Frontal cortex (tissue), 4 donors: ENCODE measurements around the gene HECTD4. TPM values are rescaled to one million over a fixed set of nuclear protein-coding genes. Genes with fewer than 3 reads are reported as not detected.
"Not testable (repeated sequence)": the region's sequence is repeated elsewhere in the genome, so short reads cannot be mapped to it uniquely, and the experiment has no call there.

Experiments used
- DNase-seq, 2 donors: peaks; one replicate each; pipeline ENCODE4 v3.0.0; 2012; ENCODE audit warnings: low spot score in 2 of 2
- FAIRE-seq: peaks from 2 replicates; lab custom pipeline; 2012; peaks lifted over from hg19 to GRCh38; lab: Jason Lieb, UNC
- total RNA-seq: library from RNA; depleted of rRNA; stranded (reverse); fragments of >200 nt; gene quantifications from one replicate; pipeline ENCODE4 v1.2.3, GENCODE V29; 2014
- donor health status: control.
- donor health status: control.
- donor health status: control.

HECTD4 gene
- total RNA-seq, 1 donor from 2014 or later, result 85.6 TPM

DNA sequence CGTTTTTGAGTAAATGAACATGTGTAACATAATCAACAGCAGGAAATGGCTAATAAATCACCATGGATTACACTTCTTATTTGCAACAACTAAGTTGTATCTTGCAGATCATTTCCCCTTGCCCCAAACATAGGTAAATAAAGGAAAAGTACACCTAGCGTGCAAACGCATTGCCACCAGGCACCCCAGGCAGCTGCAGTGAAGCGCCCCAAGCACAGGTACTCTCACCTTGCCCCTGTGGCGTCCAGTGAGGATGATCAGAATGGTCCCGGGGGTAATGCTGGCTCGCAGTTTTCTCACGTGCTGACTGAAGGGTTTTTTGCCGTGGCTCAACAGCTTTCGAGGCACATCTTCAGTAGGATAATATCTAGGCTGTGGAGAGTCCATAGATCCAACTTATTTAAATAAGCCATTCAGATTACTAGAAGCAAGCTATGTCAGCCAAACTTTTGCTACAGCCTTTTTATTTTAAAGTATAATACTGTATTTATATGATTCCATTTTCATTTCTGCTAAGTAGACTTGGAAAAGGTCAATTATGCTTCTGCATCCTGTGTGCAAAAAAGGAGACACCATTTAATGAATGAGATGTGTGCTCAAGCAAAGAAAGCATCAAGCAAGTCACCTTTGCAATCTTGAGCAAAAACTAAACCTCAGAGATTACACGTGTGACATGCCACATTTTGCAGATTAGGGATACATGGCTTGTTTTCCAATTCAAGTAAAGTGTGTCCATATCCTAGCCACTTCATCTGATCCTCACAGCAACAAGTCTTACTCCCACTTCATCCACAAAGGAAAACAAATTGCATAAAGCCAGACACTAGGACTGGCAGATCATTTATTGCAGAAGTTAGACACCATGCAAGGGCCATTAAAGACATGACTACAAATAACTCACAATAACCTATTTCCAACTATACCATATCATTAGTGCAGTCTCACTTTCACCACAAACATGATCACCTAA, 24.6 kb upstream of the HECTD4 start:
- no peak for FAIRE-seq

DNA sequence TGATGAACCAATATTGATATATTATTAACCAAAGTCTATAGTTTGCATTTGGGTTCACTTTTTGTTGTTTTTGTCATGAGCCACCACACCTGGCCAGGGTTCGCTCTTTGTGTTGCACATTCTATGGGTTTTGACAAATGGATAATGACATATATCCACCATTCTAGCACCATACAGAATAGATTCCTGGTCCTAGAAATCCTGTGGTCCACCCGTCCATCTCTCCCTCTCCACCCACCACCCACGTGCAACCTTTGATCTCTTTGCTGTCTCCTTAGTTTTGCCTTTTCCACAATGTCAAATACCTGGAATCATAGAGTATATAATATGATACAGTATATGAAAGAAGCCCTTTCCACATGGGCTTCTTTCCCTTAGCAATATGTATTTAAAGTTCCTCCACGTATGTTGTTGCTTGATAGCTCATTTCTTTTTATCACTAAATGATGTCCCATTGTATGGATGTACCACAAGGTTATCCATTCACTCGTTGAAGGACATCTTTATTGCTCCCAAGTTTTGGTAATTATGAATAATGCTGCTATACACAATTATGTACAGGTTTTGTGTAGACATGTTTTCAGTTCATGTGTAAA, 19.8 kb upstream of the HECTD4 start:
- FAIRE-seq, result no peak
- DNase-seq, result no peak

More for the DNA sequence above, 24.6 kb upstream of the HECTD4 start:
- DNase-seq, result no peak

DNA sequence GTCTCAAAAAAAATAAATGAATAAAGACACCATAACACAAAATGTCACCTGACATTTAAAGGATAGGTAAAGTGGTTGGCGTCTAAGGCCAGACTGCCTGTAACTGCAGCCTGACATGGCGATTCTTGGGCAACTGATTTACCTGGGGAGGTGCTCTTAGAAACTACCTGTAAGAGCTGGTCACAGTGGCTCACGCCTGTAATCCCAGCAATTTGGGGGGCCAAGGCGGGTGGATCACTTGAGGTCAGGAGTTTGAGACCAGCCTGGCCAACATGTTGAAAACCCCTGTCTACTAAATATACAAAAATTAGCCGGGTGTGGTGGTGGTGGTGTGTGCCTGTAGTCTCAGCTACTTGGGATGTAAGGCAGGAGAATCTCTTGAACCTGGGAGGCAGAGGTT, 18.8 kb upstream of the HECTD4 start:
- no peak for FAIRE-seq

DNA sequence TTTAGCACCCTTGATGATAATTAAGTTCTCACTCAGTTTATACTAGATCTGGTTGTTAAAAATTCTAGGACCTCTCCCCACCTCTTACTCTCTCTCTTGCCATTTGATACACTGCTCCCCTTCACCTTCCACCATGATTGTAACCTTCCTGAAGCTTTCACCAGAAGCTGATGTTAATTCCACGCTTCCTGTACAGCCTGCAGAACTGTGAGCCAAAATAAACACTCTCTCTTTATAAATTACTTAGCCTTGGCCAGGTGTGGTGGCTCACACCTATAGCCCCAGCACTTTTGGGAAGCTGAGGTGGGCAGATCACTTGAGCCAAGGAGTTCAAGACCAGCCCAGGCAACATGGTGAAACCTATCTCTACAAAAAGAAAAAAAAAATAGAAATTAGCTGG, 11.1 kb upstream of the HECTD4 start:
- FAIRE-seq (no peak), DNase-seq (no peak)

More for the DNA sequence above, 18.8 kb upstream of the HECTD4 start:
- no peak for DNase-seq

GRCh38 chr12:112389922-112390654, 7.9 kb upstream of the HECTD4 start:
- not testable (repeated sequence) for DNase-seq, FAIRE-seq

- DNase-seq (no peak), FAIRE-seq (no peak)
Measured at GRCh38 chr12:112389228-112389627, 7.0 kb upstream of the HECTD4 start.

GRCh38 chr12:112386726-112387125, 4.5 kb upstream of the HECTD4 start:
- no peak for DNase-seq

GRCh38 chr12:112382866-112383265, 635 bp upstream of the HECTD4 start:
- FAIRE-seq (no peak), DNase-seq (no peak)

More at GRCh38 chr12:112386726-112387125, 4.5 kb upstream of the HECTD4 start:
- no peak for FAIRE-seq

DNA sequence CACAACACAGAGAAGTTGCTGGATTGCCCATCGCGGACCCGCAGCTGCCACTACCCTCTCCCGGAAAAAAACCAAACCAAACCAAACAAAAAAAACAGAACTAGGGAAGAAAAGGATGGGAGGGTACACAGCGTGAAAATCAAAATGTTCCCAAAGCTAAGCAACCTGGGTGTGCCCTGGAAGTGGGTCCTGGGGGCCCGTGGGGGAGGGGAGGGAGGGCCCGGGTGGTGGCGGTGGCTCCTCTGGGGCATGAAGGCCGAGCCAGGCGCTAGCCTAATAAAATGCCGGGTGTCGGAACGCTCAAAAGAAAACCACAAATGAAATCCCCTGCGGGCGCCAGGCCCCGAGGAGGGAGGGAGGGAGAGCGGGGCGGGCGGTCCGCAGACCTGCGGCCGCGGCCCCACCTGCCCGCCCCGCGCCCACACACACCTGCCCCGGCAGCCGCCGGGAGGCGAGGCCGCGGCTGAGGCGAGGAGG, 787 bp downstream of the HECTD4 start:
- FAIRE-seq, result no peak

DNA sequence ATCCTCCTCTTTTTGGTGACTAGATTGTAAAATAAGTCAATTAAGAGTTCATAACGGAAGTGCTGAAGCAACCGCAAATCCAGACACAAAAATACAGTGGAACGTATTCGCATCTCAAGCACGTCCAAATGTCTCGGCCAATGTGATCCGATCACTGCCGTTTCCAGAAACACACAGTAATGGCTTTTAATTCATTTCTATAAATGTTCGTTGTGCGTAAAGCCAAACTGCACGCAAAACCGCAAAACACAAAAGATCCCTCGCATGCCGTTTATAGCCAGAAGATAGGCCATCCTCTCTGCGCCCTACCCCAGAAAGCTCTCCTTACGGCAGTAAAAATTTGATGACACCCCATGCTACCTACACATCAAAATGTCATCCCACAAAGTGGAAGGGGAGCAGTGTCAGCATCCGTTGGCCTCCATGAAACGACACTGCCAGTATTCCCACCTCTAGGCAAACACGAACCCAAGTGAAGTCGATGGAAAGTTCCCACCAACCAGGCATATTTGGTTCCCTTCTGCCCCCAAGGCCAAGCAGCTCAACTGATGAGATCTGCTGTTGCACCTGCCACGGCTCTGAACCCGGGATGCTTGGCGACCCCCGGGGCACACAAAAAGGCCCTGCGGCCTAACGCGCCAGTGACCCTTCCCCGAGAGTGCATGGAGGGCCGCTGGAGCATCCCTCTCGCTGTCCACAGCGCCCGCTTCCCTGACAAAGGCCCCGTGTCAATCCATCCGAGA, 1.4 kb downstream of the HECTD4 start:
- no peak for FAIRE-seq
- DNase-seq, result peak in 1 of 2 donors; percentile 19

More for the DNA sequence above, 787 bp downstream of the HECTD4 start:
- DNase-seq, result peak in 1 of 2 donors; percentile 21

DNA sequence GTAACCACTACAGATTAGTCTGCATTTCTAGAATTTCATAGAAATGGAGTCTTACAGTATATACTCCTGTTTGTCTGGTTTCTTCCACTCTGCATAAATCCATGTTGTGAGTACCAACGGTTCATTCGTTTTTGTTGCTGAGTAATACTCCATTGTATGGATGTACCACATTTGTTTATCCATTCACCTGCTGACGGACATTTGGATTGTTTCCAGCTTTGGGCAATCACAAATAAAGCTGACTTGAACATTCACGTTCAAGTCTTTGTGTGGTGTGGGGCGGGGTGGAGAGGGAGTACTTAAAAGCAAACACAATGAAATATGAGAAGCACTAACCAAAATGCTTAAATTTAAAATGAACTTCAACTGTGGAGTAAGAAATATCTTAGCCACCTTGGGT, 7.1 kb downstream of the HECTD4 start:
- no peak for FAIRE-seq
- no peak for DNase-seq

GRCh38 chr12:112374166-112374740, 8.0 kb downstream of the HECTD4 start:
- DNase-seq, result no peak
- no peak for FAIRE-seq

GRCh38 chr12:112370868-112371510, 11.2 kb downstream of the HECTD4 start:
- FAIRE-seq, result no peak
- no peak for DNase-seq

DNA sequence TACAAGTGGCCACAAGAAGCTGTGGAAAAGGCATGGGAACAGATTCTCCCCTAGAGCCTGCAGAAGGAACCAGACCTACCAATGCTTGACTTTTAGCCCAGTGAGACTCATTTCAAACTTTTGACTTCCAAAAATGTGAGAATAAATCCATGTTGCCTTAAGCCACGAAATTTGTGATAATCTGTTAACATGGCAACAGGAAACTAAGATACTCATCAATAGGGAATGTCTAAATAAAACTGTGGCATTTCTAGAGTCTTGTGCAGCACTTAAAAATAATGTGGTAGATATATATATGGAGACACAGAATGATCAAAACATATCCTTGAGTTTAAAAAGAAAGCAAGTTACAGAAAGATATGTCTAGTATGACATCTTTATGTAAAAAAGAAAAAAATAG, 12.0 kb downstream of the HECTD4 start:
- DNase-seq (no peak), FAIRE-seq (no peak)

GRCh38 chr12:112368856-112369255, 13.4 kb downstream of the HECTD4 start:
- DNase-seq (no peak), FAIRE-seq (no peak)

- DNase-seq (no peak), FAIRE-seq (no peak)
Measured at GRCh38 chr12:112367965-112368364, 14.3 kb downstream of the HECTD4 start.

GRCh38 chr12:112362310-112362709, 19.9 kb downstream of the HECTD4 start:
- FAIRE-seq (no peak), DNase-seq (no peak)

DNA sequence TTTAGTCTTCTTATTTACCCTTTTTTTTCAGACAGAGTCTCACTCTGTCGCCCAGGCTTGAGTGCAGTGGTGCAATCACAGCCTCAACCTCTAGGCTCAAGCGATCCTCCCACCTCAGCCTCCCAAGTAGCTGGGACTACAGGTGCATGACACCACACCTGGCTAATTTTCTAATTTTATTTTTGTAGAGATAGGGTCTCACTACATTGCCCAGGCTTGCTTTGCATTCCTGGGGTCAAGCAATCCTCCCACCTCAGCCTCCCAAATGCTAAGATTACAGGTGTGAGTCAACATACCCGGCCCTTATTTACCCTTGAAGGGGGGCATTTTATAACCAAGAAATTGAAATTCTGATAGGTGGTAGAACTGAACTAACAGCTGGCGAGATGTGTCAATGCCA, 21.0 kb downstream of the HECTD4 start:
- FAIRE-seq, result no peak

DNA sequence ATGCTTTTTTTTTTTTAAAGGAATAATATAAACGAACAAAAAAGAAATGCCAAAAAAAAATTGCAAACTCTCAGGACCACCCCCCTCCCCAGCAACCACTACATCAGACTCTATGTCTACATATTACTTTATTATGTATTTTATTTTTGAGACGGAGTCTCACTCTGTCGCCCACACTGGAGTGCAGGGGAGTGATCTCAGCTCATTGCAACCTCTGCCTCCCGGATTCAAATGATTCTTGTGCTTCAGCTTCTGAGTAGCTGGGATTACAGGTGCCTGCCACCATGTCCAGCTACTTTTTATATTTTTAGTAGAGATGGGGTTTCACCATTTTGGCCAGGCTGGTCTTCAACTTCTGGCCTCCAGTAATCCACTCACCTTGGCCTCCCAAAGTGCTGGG, 22.9 kb downstream of the HECTD4 start:
- FAIRE-seq, result no peak
- no peak for DNase-seq

More for the DNA sequence above, 21.0 kb downstream of the HECTD4 start:
- DNase-seq, result no peak
